ENCODE data around the gene RAB22A. TPM values are rescaled to one million over a fixed set of nuclear protein-coding genes. Genes with fewer than 3 reads are reported as not detected.

RAB22A gene
- total and polyA plus RNA-seq, 9 of the 15 experiments (the other 6 are each of a cell fraction or from before 2014, with no cell fraction given): 1.1 to 8.0 (median 6.7) TPM

GRCh38 chr20:58402827-58403226, 93.3 kb downstream of the RAB22A start:
- ChIA-PET CTCF (ENCODE audit: low intra/inter-chr PET ratio) (no interaction called here), POLR2A (interaction anchor here (1.0 kb wide), 1 partner anchor 17 kb away, joined by 3 read pairs; no protein-coding TSS in a partner anchor)
- no peaks in the 10 kb centered on the region for H3K9me3 ChIP-seq (replicated peaks; ENCODE audit: control insufficient read depth, insufficient read depth, low read depth, low read length)
- H4K20me1 ChIP-seq (replicated peaks; ENCODE audit: control insufficient read depth, insufficient read depth, low read length): peaks cover 50% of the 10 kb centered on the region
- peaks cover 24% of the 10 kb centered on the region for H3K36me3 ChIP-seq (ENCODE audit: control insufficient read depth, insufficient read depth, low read length)
- BruUV-seq (replicated peaks): no TSS peak
- no peak for ATAC-seq
- in situ Hi-C loops (cut with MboI) (no loop called here), intact Hi-C loops (cut with micrococcal nuclease) (no loop called here)
- no peak for DNase-seq (ENCODE audit: extremely low read depth in 1 of 4, low spot score in 3 of 4)
- H3K4me1 ChIP-seq (replicated peaks in 1 of 2; ENCODE audit: control insufficient read depth in 2 of 2, insufficient read depth in 2 of 2, low read length in 2 of 2): peaks cover 9 to 32% of the 10 kb centered on the region in 2 experiments
- no peak for FAIRE-seq
- H3K4me2 ChIP-seq (ENCODE audit: insufficient read depth, low read length): no peak overlapping the region
- no peak overlapping the region for H3K27ac ChIP-seq (ENCODE audit: extremely low read depth, low read depth, low read length)
- TF ChIP-seq GATA2 (CRISPR knock-in tag; IDR thresholded peaks at IDR 0.05): no peak
- TF ChIP-seq TAF7 (tag; IDR thresholded peaks at IDR 0.05): no peak
- TF ChIP-seq MAFF (IDR thresholded peaks at IDR 0.05; ENCODE audit: low read length): no peak
- TF ChIP-seq FOXA1 (IDR thresholded peaks at IDR 0.05; ENCODE audit: borderline replicate concordance): no peak
- TF ChIP-seq TRIM24 (IDR thresholded peaks at IDR 0.05): no peak
- TF ChIP-seq ZNF23 (CRISPR knock-in tag; IDR thresholded peaks at IDR 0.05): no peak
- TF ChIP-seq DNMT1 (IDR thresholded peaks at IDR 0.05): no peak
- TF ChIP-seq SUPT5H (IDR thresholded peaks at IDR 0.05): no peak
- no peak for TF ChIP-seq BRF1 (IDR thresholded peaks at IDR 0.05; ENCODE audit: borderline replicate concordance, extremely low read depth, insufficient read length)
- TF ChIP-seq, protein P1, sequence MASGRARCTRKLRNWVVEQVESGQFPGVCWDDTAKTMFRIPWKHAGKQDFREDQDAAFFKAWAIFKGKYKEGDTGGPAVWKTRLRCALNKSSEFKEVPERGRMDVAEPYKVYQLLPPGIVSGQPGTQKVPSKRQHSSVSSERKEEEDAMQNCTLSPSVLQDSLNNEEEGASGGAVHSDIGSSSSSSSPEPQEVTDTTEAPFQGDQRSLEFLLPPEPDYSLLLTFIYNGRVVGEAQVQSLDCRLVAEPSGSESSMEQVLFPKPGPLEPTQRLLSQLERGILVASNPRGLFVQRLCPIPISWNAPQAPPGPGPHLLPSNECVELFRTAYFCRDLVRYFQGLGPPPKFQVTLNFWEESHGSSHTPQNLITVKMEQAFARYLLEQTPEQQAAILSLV (tag; IDR thresholded peaks at IDR 0.05): no peak
- no peak for TF ChIP-seq CEBPG (CRISPR knock-in tag; IDR thresholded peaks at IDR 0.05)
- no peak for TF ChIP-seq CEBPG (tag; conservative IDR thresholded peaks at IDR 0.05 in 1 of 2, IDR thresholded peaks at IDR 0.05 in 1 of 2)
- no peak for TF ChIP-seq ZNF224 (CRISPR knock-in tag; IDR thresholded peaks at IDR 0.05)
- TF ChIP-seq ZNF395 (CRISPR knock-in tag; IDR thresholded peaks at IDR 0.05): no peak
- no peaks in the 10 kb centered on the region for H3K9me1 ChIP-seq (ENCODE audit: control insufficient read depth, insufficient read depth, low read length)
- H3K9ac ChIP-seq (ENCODE audit: insufficient read depth in 1 of 2, low read depth in 2 of 2, low read length in 2 of 2): no peak overlapping the region
- H3K79me2 ChIP-seq (ENCODE audit: control insufficient read depth, insufficient read depth, low read length): peaks cover 99% of the 10 kb centered on the region
- 90% methylated on average over 5 of the region's 5 CpGs for WGBS (ENCODE audit: insufficient coverage, low coverage, missing lambda C conversion rate)
- H3K27me3 ChIP-seq (ENCODE audit: control insufficient read depth in 2 of 2, insufficient read depth in 2 of 2, low read length in 2 of 2): no peaks in the 10 kb centered on the region
- H3K4me3 ChIP-seq: no peak overlapping the region
- no peak overlapping the region for H2AFZ ChIP-seq (ENCODE audit: low read depth, low read length)
